Small intestine (tissue), 16 donors: ENCODE data around the gene SLC6A8. TPM values are rescaled to one million over a fixed set of nuclear protein-coding genes. Genes with fewer than 3 reads are reported as not detected.

Experiments used
- DNase-seq, 2 donors: peaks; one replicate each; pipeline versions ENCODE4 v3.0.0 to v3.0.0-alpha.2; 2013
- FAIRE-seq: peaks from 2 replicates; lab custom pipeline; 2012; peaks lifted over from hg19 to GRCh38; lab: Jason Lieb, UNC
- H3K27ac ChIP-seq, 3 donors: one replicate each; pipeline ENCODE4 v1.5.1; 2013; ENCODE audit warnings: low read length in 2 of 3, mild to moderate bottlenecking in 2 of 3, control low read depth in 1 of 3, inconsistent platforms in 1 of 3, low read depth in 1 of 3, moderate library complexity in 1 of 3
- H3K27me3 ChIP-seq, 3 donors: one replicate each; pipeline ENCODE4 v1.6.1; 2013; ENCODE audit warnings: low read length in 3 of 3, inconsistent platforms in 1 of 3; ENCODE audit not compliant: control insufficient read depth in 3 of 3, insufficient read depth in 3 of 3
- H3K36me3 ChIP-seq, 3 donors: one replicate each; pipeline ENCODE4 v1.6.1; 2013; ENCODE audit warnings: low read length in 3 of 3, inconsistent platforms in 1 of 3, low read depth in 1 of 3, mild to moderate bottlenecking in 1 of 3, moderate library complexity in 1 of 3; ENCODE audit not compliant: control insufficient read depth in 3 of 3, insufficient read depth in 2 of 3
- H3K4me1 ChIP-seq, 3 donors: one replicate each; pipeline ENCODE4 v1.6.1; 2013; ENCODE audit warnings: low read length in 2 of 3, inconsistent platforms in 1 of 3, low read depth in 1 of 3, mild to moderate bottlenecking in 1 of 3, moderate library complexity in 1 of 3; ENCODE audit not compliant: control insufficient read depth in 3 of 3, insufficient read depth in 2 of 3
- H3K4me3 ChIP-seq, 3 donors: one replicate each; pipeline ENCODE4 v1.5.1; 2013; ENCODE audit warnings: low read length in 3 of 3, control low read depth in 1 of 3, inconsistent platforms in 1 of 3, low read depth in 1 of 3, mild to moderate bottlenecking in 1 of 3, moderate library complexity in 1 of 3
- H3K9me3 ChIP-seq, 2 donors: one replicate each; pipeline ENCODE4 v1.6.1; 2013; ENCODE audit warnings: low read depth in 1 of 2, low read length in 1 of 2; ENCODE audit not compliant: control insufficient read depth in 2 of 2, insufficient read depth in 1 of 2
- WGBS, 3 donors: extraction: QIAGEN DNeasy Blood & Tissue Kit; methylation state at CpG; one replicate each; pipeline ENCODE4 v1.1.7; 2013; 5-methylcytosine and 5-hydroxymethylcytosine counted together
- long read RNA-seq, 10 donors: transcript quantifications; one replicate each; lab custom pipeline, GENCODE V29; 2026
- polyA plus RNA-seq, 4 donors: library from polyadenylated mRNA; stranded (reverse) in 3 of 4; unstranded in 1 of 4; fragments of 200-250 nt in 3 of 4; fragments of 120-200 nt in 1 of 4; gene quantifications; one replicate each; pipeline versions ENCODE4 v1.2.1 to v1.2.3, GENCODE V29; 2013
- donor health status: healthy with polysubstance abuse.
- donor health status: control.
- donor health status: control.
- donor health status: Bipolar disorder and iron deficiency.
- donor health status: healthy.

Gene SLC6A8
- polyA plus RNA-seq: 100 to 1,000 TPM in 1 of 4 donors, 10 to 100 TPM in 3; 34.0 to 140 (median 59.2) TPM
- long read RNA-seq, donor 1, transcript SLC6A8-201 (13 exons, 3,763 nt): major isoform, 13 of 520 reads
- long read RNA-seq, donor 1, partial matches to known transcripts: 277 of 520 reads
- long read RNA-seq, donor 1, other reads (novel, unspliced or antisense): 228 of 520 reads
- long read RNA-seq, donor 2, transcript SLC6A8-201 (13 exons, 3,763 nt): major isoform, 13 of 139 reads
- long read RNA-seq, donor 2, partial matches to known transcripts: 62 of 139 reads
- long read RNA-seq, donor 2, other reads (novel, unspliced or antisense): 63 of 139 reads
- long read RNA-seq, donor 3, partial matches to known transcripts: 34 of 34 reads
- long read RNA-seq, donor 3, other reads (novel, unspliced or antisense): 0 of 34 reads
- long read RNA-seq, donor 4, partial matches to known transcripts: 0 of 3 reads
- long read RNA-seq, donor 4, other reads (novel, unspliced or antisense): 0 of 3 reads
- long read RNA-seq, donor 5: 0 reads
- long read RNA-seq, donor 6, partial matches to known transcripts: 5 of 9 reads
- long read RNA-seq, donor 6, other reads (novel, unspliced or antisense): 0 of 9 reads
- long read RNA-seq, donor 7, transcript SLC6A8-201 (13 exons, 3,763 nt): major isoform, 13 of 319 reads
- long read RNA-seq, donor 7, partial matches to known transcripts: 192 of 319 reads
- long read RNA-seq, donor 7, other reads (novel, unspliced or antisense): 111 of 319 reads
- long read RNA-seq, donor 8: 0 reads
- long read RNA-seq, donor 9, partial matches to known transcripts: 11 of 12 reads
- long read RNA-seq, donor 9, other reads (novel, unspliced or antisense): 0 of 12 reads
- long read RNA-seq, donor 10, transcript SLC6A8-201 (13 exons, 3,763 nt): major isoform, 9 of 10 reads
- long read RNA-seq, donor 10, partial matches to known transcripts: 0 of 10 reads
- long read RNA-seq, donor 10, other reads (novel, unspliced or antisense): 0 of 10 reads

DNA sequence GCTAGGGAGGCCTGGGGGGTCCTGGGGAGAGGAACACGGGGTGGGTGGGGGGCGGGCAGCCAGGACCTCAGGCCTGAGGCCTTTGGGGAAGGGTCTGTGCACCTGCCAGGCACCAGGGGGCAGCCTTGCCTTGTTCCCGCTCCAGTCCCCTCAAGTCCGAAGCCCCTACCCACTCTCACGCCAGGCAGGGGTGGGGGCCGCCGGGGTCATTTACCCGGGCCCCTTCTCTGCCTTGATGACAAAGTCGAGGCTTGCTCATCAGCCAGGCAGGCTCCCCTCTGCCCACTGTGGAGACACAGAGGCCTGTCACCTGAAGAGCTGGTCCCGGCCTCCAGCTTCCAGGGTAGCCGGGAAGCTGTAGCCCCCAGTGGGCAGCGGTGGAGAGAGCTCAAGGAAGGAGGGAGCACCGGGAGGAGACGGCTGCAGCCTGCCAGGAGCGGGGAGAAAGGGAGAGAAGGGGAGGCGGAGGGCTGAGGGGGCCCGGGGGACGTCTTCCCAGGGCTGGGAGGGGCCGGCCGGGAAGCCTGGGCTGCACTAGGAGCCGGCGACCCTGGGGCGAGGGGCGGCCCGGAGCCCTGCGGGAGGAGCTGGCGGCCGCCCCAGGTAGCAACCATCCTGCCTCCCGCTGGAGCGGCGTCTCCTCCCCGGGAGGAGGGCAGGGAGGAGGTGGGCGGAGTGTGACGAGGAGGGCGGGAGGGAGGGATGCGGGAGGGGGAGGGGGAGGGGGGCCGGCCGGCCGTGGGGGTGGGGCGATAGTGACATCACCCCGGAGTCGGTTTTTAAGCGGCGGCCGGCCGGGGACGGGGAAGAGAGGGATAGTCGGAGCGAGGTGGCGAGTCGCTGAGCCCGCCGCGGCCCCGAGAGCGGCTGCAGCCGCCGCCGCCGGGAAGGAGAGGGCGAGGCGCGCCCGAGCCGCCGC, at the start of gene SLC6A8:
Gene SLC6A8, plus strand, starts transcription at position 806 of the 919 bp plus-strand sequence. CDS start 649 bp downstream, outside the sequence.
- H3K9me3 ChIP-seq: peaks cover 0 to 3% of the 10 kb centered on the region in 2 donors
- peaks cover 0 to 29% (median 0%) of the 10 kb centered on the region in 3 donors for H3K36me3 ChIP-seq
- H3K27me3 ChIP-seq: no peaks in the 10 kb centered on the region
- 3 to 34% (median 10%) methylated on average over 2 to 64 of the region's 66 CpGs for WGBS, 3 donors
- H3K4me3 ChIP-seq: peak within 1 kb of the TSS; percentile 41 to 71 (median 44)
- DNase-seq (peak; percentile 64 to 67), FAIRE-seq (no peak)
- H3K4me1 ChIP-seq: peaks cover 0 to 26% (median 0%) of the 10 kb centered on the region in 3 donors
- peak within 1 kb of the TSS in 2 of 3 donors; percentile 42 to 83 for H3K27ac ChIP-seq

DNA sequence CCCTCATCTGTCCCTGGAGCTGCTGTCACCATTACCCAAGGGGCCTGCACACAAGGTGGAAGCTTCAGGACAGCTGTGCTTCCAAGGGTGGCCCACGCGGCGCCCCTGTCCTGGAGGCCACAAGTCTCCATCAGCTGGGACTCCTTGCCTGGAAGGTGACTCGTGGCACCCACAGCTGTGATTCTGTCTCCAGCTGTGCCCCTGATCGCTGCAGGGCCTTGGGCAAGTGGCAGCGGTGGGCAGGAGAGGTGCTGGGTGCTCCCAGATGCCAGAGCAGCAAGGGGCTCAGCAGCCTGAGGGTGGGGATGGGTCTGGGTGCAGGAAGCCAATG, 49.7 kb upstream of the SLC6A8 start:
- DNase-seq: no peak
- FAIRE-seq: no peak
- Histone ChIP-seq H3K36me3 (no peaks in the 10 kb centered on the region), H3K4me3 (no peak overlapping the region), H3K27me3 (peaks cover 1 to 20% (median 6%) of the 10 kb centered on the region in 3 donors), H3K27ac (no peak overlapping the region), H3K9me3 (no peaks in the 10 kb centered on the region), H3K4me1 (no peaks in the 10 kb centered on the region)
- WGBS, 3 donors: 71 to 84% (median 79%) methylated on average over 6 of the region's 6 CpGs

DNA sequence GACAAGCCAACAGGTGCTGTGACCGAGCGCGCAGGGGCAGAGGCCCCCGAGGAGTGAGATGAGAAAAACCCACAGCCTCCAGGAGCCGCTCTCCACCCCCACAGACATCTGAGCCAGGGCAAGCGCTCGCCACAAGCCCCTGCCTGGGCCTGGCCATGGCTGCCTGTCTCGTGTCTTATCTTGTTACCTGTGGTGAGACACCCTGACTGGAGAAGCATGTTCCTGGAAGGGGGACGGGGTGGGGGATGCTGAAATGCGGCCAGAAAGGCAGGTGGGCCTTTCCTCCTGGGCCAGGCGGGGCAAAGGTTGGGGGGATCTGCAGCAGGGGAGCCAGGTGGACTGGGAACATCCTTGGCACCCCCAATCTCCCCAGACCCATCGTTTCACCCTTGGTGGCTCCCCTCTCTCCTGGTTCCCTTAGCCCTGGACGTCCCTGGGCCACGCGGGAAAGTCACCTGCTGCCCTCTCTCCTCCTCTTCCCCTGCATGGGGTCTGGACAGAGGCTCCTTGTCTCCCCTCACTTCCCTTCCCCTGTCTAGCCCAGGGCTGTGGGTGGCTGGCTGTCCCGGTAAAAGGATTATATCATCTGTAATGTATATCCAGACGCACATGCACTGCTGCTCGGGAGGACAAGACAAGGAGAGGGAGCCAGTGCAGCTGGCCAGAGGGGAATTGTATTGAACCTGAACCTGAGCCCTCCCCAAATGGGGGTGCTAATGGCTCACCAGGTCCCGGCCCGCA, 49.1 kb upstream of the SLC6A8 start:
- Histone ChIP-seq H3K27ac (no peak overlapping the region), H3K36me3 (no peaks in the 10 kb centered on the region), H3K9me3 (no peaks in the 10 kb centered on the region), H3K4me3 (no peak overlapping the region), H3K4me1 (no peaks in the 10 kb centered on the region), H3K27me3 (peaks cover 3 to 26% (median 6%) of the 10 kb centered on the region in 3 donors)
- WGBS, 3 donors: 43 to 76% (median 73%) methylated on average over 7 to 20 of the region's 20 CpGs
- DNase-seq (no peak), FAIRE-seq (no peak)

DNA sequence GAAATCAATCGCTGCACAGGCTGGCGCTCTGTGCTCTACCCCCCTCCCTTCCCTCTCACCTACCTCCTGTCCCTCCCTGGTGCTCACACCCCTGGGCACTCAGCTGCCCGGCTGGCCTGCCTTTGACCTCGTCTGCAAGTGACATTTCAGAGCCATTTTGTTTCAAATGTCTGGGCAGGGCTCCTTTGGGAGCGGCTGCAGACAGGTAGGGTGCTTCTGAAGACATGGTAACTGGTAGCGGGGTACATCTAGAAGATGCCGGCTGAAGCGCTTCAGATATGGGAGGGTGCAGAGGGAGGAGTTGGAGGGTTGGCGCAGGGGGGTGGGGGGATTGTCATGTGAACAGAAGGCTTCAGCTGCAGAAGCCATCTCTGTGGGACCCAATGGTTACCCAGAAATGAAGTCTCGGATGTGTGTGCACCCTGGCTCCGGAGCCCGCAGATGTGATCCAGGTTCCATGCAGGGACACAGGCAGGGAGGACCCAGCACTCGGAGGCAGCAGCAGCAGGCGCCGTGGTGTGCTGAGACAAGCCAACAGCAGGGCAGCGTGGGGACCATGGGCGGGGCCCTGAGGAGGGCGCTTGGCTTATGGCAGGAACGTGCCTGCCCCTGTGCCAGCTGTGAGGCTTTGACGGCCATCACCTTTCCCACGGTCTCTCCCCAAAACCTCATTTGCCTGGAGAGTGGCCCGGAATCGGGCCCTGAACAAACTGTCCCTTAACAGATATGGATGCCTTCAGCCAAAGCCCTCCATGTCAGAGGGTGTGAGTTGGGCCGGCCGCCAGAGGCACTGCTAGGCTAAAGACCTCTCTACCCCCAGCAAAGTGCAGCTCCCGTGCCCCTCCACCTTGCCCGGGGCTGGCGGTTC, 48.3 kb upstream of the SLC6A8 start:
- peaks cover 3 to 30% (median 6%) of the 10 kb centered on the region in 3 donors for H3K27me3 ChIP-seq
- H3K9me3 ChIP-seq: no peaks in the 10 kb centered on the region
- H3K4me3 ChIP-seq: no peak overlapping the region
- FAIRE-seq (no peak), DNase-seq (no peak)
- H3K36me3 ChIP-seq: no peaks in the 10 kb centered on the region
- H3K4me1 ChIP-seq: no peaks in the 10 kb centered on the region
- 71 to 79% (median 74%) methylated on average over 20 to 28 of the region's 28 CpGs for whole genome bisulfite sequencing, 3 donors
- no peak overlapping the region for H3K27ac ChIP-seq

DNA sequence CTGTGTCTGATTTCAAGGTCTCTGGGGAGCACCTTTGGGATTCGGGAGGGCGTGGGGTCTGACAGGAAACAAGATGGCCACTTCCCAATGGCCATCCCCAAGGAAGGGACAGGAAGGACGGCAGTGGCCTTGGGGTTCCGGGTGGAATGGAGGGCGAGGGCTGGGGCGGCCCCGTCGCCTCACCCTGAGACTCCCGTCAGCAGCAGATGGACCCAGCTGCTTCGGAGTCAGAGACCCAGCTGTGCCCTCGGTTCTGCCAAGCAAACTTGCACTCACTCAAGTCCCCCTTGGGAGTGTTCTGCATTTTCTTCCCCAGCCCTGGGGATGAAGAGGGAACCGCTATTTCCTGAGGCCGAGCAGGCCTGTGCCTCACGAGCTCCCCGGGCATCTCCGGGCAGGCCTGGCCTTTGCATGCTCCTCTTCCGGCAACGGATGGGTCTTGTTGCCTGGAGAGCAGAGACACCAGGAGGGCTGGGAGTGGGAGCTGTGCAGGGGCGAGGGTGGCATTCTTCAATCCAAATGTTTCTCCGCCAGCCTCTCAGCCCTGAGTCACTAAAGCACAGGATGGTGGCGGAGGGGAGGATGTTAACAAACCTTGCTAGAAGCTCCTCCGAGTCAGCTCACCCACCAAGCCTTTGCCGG, 47.6 kb upstream of the SLC6A8 start:
- Histone ChIP-seq H3K27ac (no peak overlapping the region), H3K36me3 (no peaks in the 10 kb centered on the region), H3K27me3 (peaks cover 7 to 37% (median 12%) of the 10 kb centered on the region in 3 donors), H3K9me3 (no peaks in the 10 kb centered on the region), H3K4me1 (no peaks in the 10 kb centered on the region), H3K4me3 (no peak overlapping the region)
- 79 to 87% (median 82%) methylated on average over 14 to 23 of the region's 23 CpGs for WGBS, 3 donors
- FAIRE-seq: no peak
- no peak for DNase-seq

DNA sequence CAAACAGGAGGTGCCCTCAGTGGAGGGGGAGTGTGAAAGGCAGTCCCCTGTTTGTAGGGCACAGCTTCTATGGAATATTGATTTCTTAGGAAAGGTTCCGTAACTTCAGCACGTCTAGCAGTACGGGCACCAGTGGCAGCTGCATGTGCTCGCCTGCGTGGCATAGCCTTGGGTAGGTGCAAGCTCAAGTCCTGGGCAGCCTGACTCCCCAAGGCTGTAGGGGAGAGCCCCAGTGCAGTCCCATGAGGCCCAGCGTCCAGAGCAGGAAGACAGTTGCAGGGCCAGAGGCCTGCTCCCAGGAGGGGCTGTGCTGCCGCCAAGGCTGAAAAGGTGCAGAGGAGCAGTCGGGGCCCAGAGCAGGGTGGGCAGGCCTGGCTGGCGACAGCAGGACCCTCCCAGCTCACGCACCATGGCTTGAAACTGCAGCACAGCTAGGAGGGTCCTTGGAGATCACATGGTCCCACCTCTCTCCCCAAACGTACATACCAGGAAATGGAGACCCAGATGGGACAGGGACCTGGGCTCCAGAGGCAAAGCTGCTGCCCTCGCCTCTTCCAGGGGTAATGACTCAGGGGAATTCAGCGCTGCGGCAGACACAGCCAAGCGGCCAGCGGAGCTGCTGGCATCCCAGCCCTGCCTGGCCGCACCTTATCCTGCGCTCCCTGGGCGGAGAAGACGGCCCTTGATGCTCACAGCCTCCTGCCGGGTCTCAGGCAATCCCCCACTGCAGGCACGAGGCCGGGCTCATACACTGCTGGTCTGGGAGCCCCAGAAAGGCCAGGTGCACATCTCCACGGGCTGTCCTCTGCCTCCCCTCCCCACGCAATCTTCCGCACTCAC, 46.8 kb upstream of the SLC6A8 start:
- Histone ChIP-seq H3K4me1 (no peaks in the 10 kb centered on the region), H3K27ac (no peak overlapping the region), H3K4me3 (no peak overlapping the region), H3K9me3 (no peaks in the 10 kb centered on the region), H3K27me3 (peaks cover 10 to 45% (median 16%) of the 10 kb centered on the region in 3 donors), H3K36me3 (no peaks in the 10 kb centered on the region)
- WGBS, 3 donors: 42 to 62% (median 58%) methylated on average over 21 to 26 of the region's 26 CpGs
- DNase-seq: no peak
- no peak for FAIRE-seq
